WTC11 (cell line): ENCODE results near the gene AATK. TPM values are rescaled to one million over a fixed set of nuclear protein-coding genes. Genes with fewer than 3 reads are reported as not detected.

Experiments used
- ATAC-seq: fragments of 200-7000 bp; cut with Tn5 transposase; 2 replicates; pipeline ENCODE4 v1.10.0; 2021; ENCODE audit warnings: mild to moderate bottlenecking, moderate library complexity
- CTCF ChIA-PET: fragments of 300-600 bp; sonication (Branson Sonifier 250); formaldehyde crosslinking; loops from one replicate; lab custom pipeline; 2021; ENCODE audit warnings: antibody characterized with exemption; lab: Charles Lee
- POLR2A ChIA-PET: fragments of 350-600 bp; sonication (Branson Sonifier 250); formaldehyde crosslinking; loops from one replicate; lab custom pipeline; 2021; ENCODE audit warnings: antibody characterized with exemption; lab: Charles Lee
- DNase-seq: peaks from one replicate; pipeline ENCODE4 v3.0.0; 2021; ENCODE audit warnings: low spot score
- H3K27ac Mint-ChIP-seq: 2 replicates; pipeline ENCODE4 v1.8.0; 2021; ENCODE audit warnings: mixed read lengths
- H3K27me3 Mint-ChIP-seq: 2 replicates; pipeline ENCODE4 v1.8.0; 2021; ENCODE audit warnings: low read depth, mild to moderate bottlenecking, moderate library complexity, mixed read lengths
- H3K36me3 Mint-ChIP-seq: 2 replicates; pipeline ENCODE4 v1.8.0; 2021; ENCODE audit warnings: mixed read lengths
- H3K4me1 Mint-ChIP-seq: 2 replicates; pipeline ENCODE4 v1.8.0; 2022; ENCODE audit warnings: mixed read lengths
- H3K4me3 Mint-ChIP-seq: 2 replicates; pipeline ENCODE4 v1.8.0; 2021; ENCODE audit warnings: mild to moderate bottlenecking, moderate library complexity, mixed read lengths
- H3K9me3 Mint-ChIP-seq: 2 replicates; pipeline ENCODE4 v1.8.0; 2021; ENCODE audit warnings: mixed read lengths
- AR ChIP-seq: fragments of 250-450 bp; sonication (Bioruptor Pico); IDR thresholded peaks from 2 replicates; pipeline ENCODE4 v1.9.0; 2021; ENCODE audit warnings: mild to moderate bottlenecking
- ATF2 ChIP-seq: sonication (generic); formaldehyde crosslinking; IDR thresholded peaks from 2 replicates; pipeline ENCODE4 v1.8.1; 2022; ENCODE audit warnings: low read depth, missing genetic modification reagents, borderline replicate concordance
- CBFB ChIP-seq: sonication (generic); formaldehyde crosslinking; IDR thresholded peaks from 2 replicates; pipeline ENCODE4 v1.8.1; 2022; ENCODE audit warnings: mild to moderate bottlenecking, low read depth, missing genetic modification reagents
- CREM ChIP-seq: sonication (generic); formaldehyde crosslinking; IDR thresholded peaks from 2 replicates; pipeline ENCODE4 v1.8.1; 2022; ENCODE audit warnings: mild to moderate bottlenecking, missing genetic modification reagents, moderate library complexity
- E2F5 ChIP-seq: sonication (generic); formaldehyde crosslinking; IDR thresholded peaks from 2 replicates; pipeline ENCODE4 v1.8.1; 2022; ENCODE audit warnings: mild to moderate bottlenecking, moderate library complexity, missing genetic modification reagents
- ELF4 ChIP-seq: sonication (generic); formaldehyde crosslinking; IDR thresholded peaks from 2 replicates; pipeline ENCODE4 v1.8.1; 2022; ENCODE audit warnings: low read depth, mild to moderate bottlenecking, moderate library complexity, missing genetic modification reagents
- ESRRA ChIP-seq: sonication (generic); formaldehyde crosslinking; IDR thresholded peaks from 2 replicates; pipeline ENCODE4 v1.8.1; 2022; ENCODE audit warnings: mild to moderate bottlenecking, missing genetic modification reagents, borderline replicate concordance
- ETV6 ChIP-seq: sonication (generic); formaldehyde crosslinking; IDR thresholded peaks from 2 replicates; pipeline ENCODE4 v1.8.1; 2022; ENCODE audit warnings: mild to moderate bottlenecking, missing genetic modification reagents
- FOXJ3 ChIP-seq: sonication (generic); formaldehyde crosslinking; IDR thresholded peaks from 2 replicates; pipeline ENCODE4 v1.9.0; 2021; ENCODE audit warnings: missing genetic modification reagents, mild to moderate bottlenecking, borderline replicate concordance
- FOXP1 ChIP-seq: sonication (generic); formaldehyde crosslinking; IDR thresholded peaks from 2 replicates; pipeline ENCODE4 v1.8.0; 2022; ENCODE audit warnings: missing genetic modification reagents, mild to moderate bottlenecking, moderate library complexity, borderline replicate concordance
- GRHL2 ChIP-seq: fragments of 250-450 bp; sonication (Bioruptor Pico); IDR thresholded peaks from 2 replicates; pipeline ENCODE4 v1.8.0; 2022; ENCODE audit warnings: mild to moderate bottlenecking, moderate library complexity; ENCODE audit not compliant: insufficient replicate concordance, severe bottlenecking
- IRF1 ChIP-seq: sonication (generic); formaldehyde crosslinking; IDR thresholded peaks from 2 replicates; pipeline ENCODE4 v1.8.0; 2023; ENCODE audit warnings: missing genetic modification reagents
- PREB ChIP-seq: sonication (generic); formaldehyde crosslinking; IDR thresholded peaks from 2 replicates; pipeline ENCODE4 v1.8.1; 2022; ENCODE audit warnings: mild to moderate bottlenecking, missing genetic modification reagents, moderate library complexity, borderline replicate concordance
- RELA ChIP-seq: sonication (generic); formaldehyde crosslinking; IDR thresholded peaks from 2 replicates; pipeline ENCODE4 v1.8.1; 2022; ENCODE audit warnings: missing genetic modification reagents, mild to moderate bottlenecking, borderline replicate concordance
- SMAD4 ChIP-seq: sonication (generic); formaldehyde crosslinking; IDR thresholded peaks from 2 replicates; pipeline ENCODE4 v1.8.0; 2022; ENCODE audit warnings: mild to moderate bottlenecking, missing genetic modification reagents
- SP1 ChIP-seq: sonication (generic); formaldehyde crosslinking; conservative IDR thresholded peaks from 2 replicates; pipeline ENCODE4 v1.8.1; 2022; ENCODE audit warnings: missing genetic modification reagents
- TP53 ChIP-seq: sonication (generic); formaldehyde crosslinking; IDR thresholded peaks from 2 replicates; pipeline ENCODE4 v1.8.1; 2023; ENCODE audit warnings: mild to moderate bottlenecking, missing genetic modification reagents
- ZBTB43 ChIP-seq: sonication (generic); formaldehyde crosslinking; IDR thresholded peaks from 2 replicates; pipeline ENCODE4 v1.8.1; 2023; ENCODE audit warnings: mild to moderate bottlenecking, missing genetic modification reagents
- ZNF138 ChIP-seq: sonication (generic); formaldehyde crosslinking; conservative IDR thresholded peaks from 2 replicates; pipeline ENCODE4 v1.8.1; 2022; ENCODE audit warnings: mild to moderate bottlenecking, moderate library complexity, missing genetic modification reagents
- ZNF219 ChIP-seq: sonication (generic); formaldehyde crosslinking; IDR thresholded peaks from 2 replicates; pipeline ENCODE4 v1.8.0; 2023; ENCODE audit warnings: missing genetic modification reagents, mild to moderate bottlenecking, borderline replicate concordance
- ZNF317 ChIP-seq: sonication (generic); formaldehyde crosslinking; IDR thresholded peaks from 2 replicates; pipeline ENCODE4 v1.8.1; 2023; ENCODE audit warnings: low read depth, mild to moderate bottlenecking, moderate library complexity, missing genetic modification reagents, borderline replicate concordance
- ZNF423 ChIP-seq: fragments of 250-450 bp; sonication (Bioruptor Pico); IDR thresholded peaks from 2 replicates; pipeline ENCODE4 v2.1.2; 2022; ENCODE audit warnings: mild to moderate bottlenecking, moderate library complexity
- ZNF671 ChIP-seq: fragments of 250-450 bp; sonication (Bioruptor Pico); IDR thresholded peaks from 2 replicates; pipeline ENCODE4 v1.8.0; 2021; ENCODE audit warnings: mild to moderate bottlenecking
- total RNA-seq: library from RNA; stranded (reverse); gene quantifications from 3 replicates; pipeline ENCODE4 v1.2.3, GENCODE V29; 2021

Gene AATK
- total RNA-seq, 1 experiment from 2014 or later: 2.9 TPM

- TF ChIP-seq ATF2 (no peak), FOXJ3 (no peak), ZNF671 (CRISPR knock-in tag) (no peak), ESRRA (CRISPR knock-in tag) (no peak), AR (no peak), ZNF423 (no peak), CREM (CRISPR knock-in tag) (no peak), GRHL2 (CRISPR knock-in tag) (no peak), SP1 (CRISPR knock-in tag) (no peak)
These were observed 4.9 kb upstream of the AATK start (continued) for GRCh38 chr17:81170727-81171494.

- TF ChIP-seq FOXP1 (no peak), ZNF317 (CRISPR knock-in tag) (no peak), ZNF219 (CRISPR knock-in tag) (no peak), CBFB (CRISPR knock-in tag) (no peak), RELA (CRISPR knock-in tag) (no peak), TP53 (CRISPR knock-in tag) (no peak)
- Mint-ChIP-seq H3K36me3 (no peaks in the 10 kb centered on the region), H3K9me3 (no peaks in the 10 kb centered on the region), H3K4me3 (no peak overlapping the region), H3K27me3 (peaks cover 9% of the 10 kb centered on the region), H3K27ac (no peak overlapping the region), H3K4me1 (no peaks in the 10 kb centered on the region)
- CTCF ChIA-PET: no interaction called here
- DNase-seq (no peak), ATAC-seq (no peak)
- POLR2A ChIA-PET: no interaction called here
These were observed 3.9 kb upstream of the AATK start for GRCh38 chr17:81169870-81170309.

- Mint-ChIP-seq H3K27ac (no peak overlapping the region), H3K36me3 (no peaks in the 10 kb centered on the region), H3K4me1 (no peaks in the 10 kb centered on the region), H3K27me3 (peaks cover 9% of the 10 kb centered on the region), H3K9me3 (no peaks in the 10 kb centered on the region), H3K4me3 (peak overlapping the region; percentile 56; the same call in 1 of the 2 replicates)
- no peak for DNase-seq
- POLR2A ChIA-PET: no interaction called here
- ATAC-seq: no peak
- CTCF ChIA-PET: interaction anchor here (1.4 kb wide), 1 partner anchor 46 kb away, joined by 3 read pairs; no protein-coding TSS in a partner anchor
- TF ChIP-seq ETV6 (CRISPR knock-in tag) (no peak), SMAD4 (CRISPR knock-in tag) (no peak), ELF4 (no peak), IRF1 (CRISPR knock-in tag) (no peak), ZBTB43 (CRISPR knock-in tag) (no peak), GRHL2 (CRISPR knock-in tag) (no peak), E2F5 (CRISPR knock-in tag) (no peak), ZNF219 (CRISPR knock-in tag) (no peak), ZNF138 (CRISPR knock-in tag) (no peak), PREB (CRISPR knock-in tag) (no peak)
These were observed 1.6 kb upstream of the AATK start for GRCh38 chr17:81167638-81168037.
